ENCODE results near the gene SLC40A1.

SLC40A1 gene

GRCh38 chr2:189601043-189601442, 20.5 kb upstream of the SLC40A1 start:
- no peak for DNase-seq (ENCODE audit: low read depth)

GRCh38 chr2:189599245-189599644, 18.7 kb upstream of the SLC40A1 start:
- no peak for DNase-seq (ENCODE audit: low read depth)

GRCh38 chr2:189595417-189595816, 14.8 kb upstream of the SLC40A1 start:
- no peak for DNase-seq (ENCODE audit: low read depth)

- no peak for DNase-seq (ENCODE audit: low read depth)
Observed at GRCh38 chr2:189594305-189594704, 13.7 kb upstream of the SLC40A1 start.

- no peak for DNase-seq (ENCODE audit: low read depth)
Observed at GRCh38 chr2:189593115-189593514, 12.5 kb upstream of the SLC40A1 start.

- no peak for DNase-seq (ENCODE audit: low read depth)
Observed at GRCh38 chr2:189592353-189592984, 11.9 kb upstream of the SLC40A1 start.

GRCh38 chr2:189587780-189588179, 7.2 kb upstream of the SLC40A1 start:
- no peak for DNase-seq (ENCODE audit: low read depth)

GRCh38 chr2:189585226-189585756, 4.7 kb upstream of the SLC40A1 start:
- DNase-seq (ENCODE audit: low read depth): no peak

GRCh38 chr2:189584686-189585085, 4.1 kb upstream of the SLC40A1 start:
- no peak for DNase-seq (ENCODE audit: low read depth)

- DNase-seq (ENCODE audit: low read depth): no peak
Observed at GRCh38 chr2:189583227-189584198, 2.9 kb upstream of the SLC40A1 start.

GRCh38 chr2:189582809-189583192, 2.2 kb upstream of the SLC40A1 start:
- no peak for DNase-seq (ENCODE audit: low read depth)

- DNase-seq (ENCODE audit: low read depth): no peak
Observed at GRCh38 chr2:189582140-189582808, 1.7 kb upstream of the SLC40A1 start.

- no peak for DNase-seq (ENCODE audit: low read depth)
Observed at GRCh38 chr2:189581354-189582139, 961 bp upstream of the SLC40A1 start.

GRCh38 chr2:189580241-189580651, 340 bp downstream of the SLC40A1 start:
- DNase-seq (ENCODE audit: low read depth): no peak

GRCh38 chr2:189579585-189580186, 900 bp downstream of the SLC40A1 start:
- DNase-seq (ENCODE audit: low read depth): no peak

GRCh38 chr2:189578272-189578950, 2.2 kb downstream of the SLC40A1 start:
- DNase-seq (ENCODE audit: low read depth): no peak

- DNase-seq (ENCODE audit: low read depth): no peak
Observed at GRCh38 chr2:189577121-189577520, 3.5 kb downstream of the SLC40A1 start.

GRCh38 chr2:189576396-189576795, 4.2 kb downstream of the SLC40A1 start:
- no peak for DNase-seq (ENCODE audit: low read depth)

- DNase-seq (ENCODE audit: low read depth): no peak
Observed at GRCh38 chr2:189574793-189575475, 5.7 kb downstream of the SLC40A1 start.

GRCh38 chr2:189570570-189571031, 10.0 kb downstream of the SLC40A1 start:
- no peak for DNase-seq (ENCODE audit: low read depth)
